Endothelial cell of umbilical vein (primary cell): ENCODE results near the gene PRMT7. TPM values are rescaled to one million over a fixed set of nuclear protein-coding genes. Genes with fewer than 3 reads are reported as not detected.

Source experiments
- BruUV-seq: library from RNA; stranded (reverse); fragments of 400-500 nt; replicated peaks from 2 replicates; lab custom pipeline; 2021; lab: Mats Ljungman, UMichigan
- CTCF ChIA-PET: fragments of 300-600, 350-600 bp; sonication (Branson Sonifier 250); formaldehyde crosslinking; loops from one replicate; lab custom pipeline; 2021; ENCODE audit warnings: antibody characterized with exemption, inconsistent platforms; lab: Charles Lee
- POLR2A ChIA-PET: fragments of 300-600, 350-600 bp; sonication (Branson Sonifier 250); formaldehyde crosslinking; loops from one replicate; lab custom pipeline; 2021; ENCODE audit warnings: antibody characterized with exemption, inconsistent platforms; lab: Charles Lee
- DNase-seq: peaks from one replicate; pipeline ENCODE4 v3.0.0-alpha.2; 2011; ENCODE audit warnings: low read depth, low spot score
- FAIRE-seq: peaks from 2 replicates; lab custom pipeline; 2011; peaks lifted over from hg19 to GRCh38; lab: Jason Lieb, UNC
- H2AFZ ChIP-seq: 2 replicates; pipeline ENCODE4 v1.6.0; 2012; ENCODE audit warnings: low read depth, low read length, control low read depth, inconsistent platforms
- H3K27ac ChIP-seq: 2 replicates; pipeline ENCODE4 v1.5.1; 2011; ENCODE audit warnings: low read depth, mild to moderate bottlenecking, control low read depth, low read length, moderate library complexity; ENCODE audit not compliant: insufficient read depth
- H3K27me3 ChIP-seq, 2 experiments: 2 replicates each; pipeline versions ENCODE4 v1.6.0 to v1.6.1; 2011; ENCODE audit warnings: low read length in 2 of 2, mixed read lengths in 1 of 2; ENCODE audit not compliant: control insufficient read depth in 2 of 2, insufficient read depth in 2 of 2
- H3K36me3 ChIP-seq, 2 experiments: 2 replicates in 1 of 2; 3 replicates in 1 of 2; pipeline ENCODE4 v1.5.1; 2011; ENCODE audit warnings: low read length in 2 of 2, mild to moderate bottlenecking in 1 of 2, moderate library complexity in 1 of 2; ENCODE audit not compliant: control insufficient read depth in 2 of 2, insufficient read depth in 2 of 2; ENCODE audit errors: extremely low read depth in 1 of 2
- H3K4me1 ChIP-seq: 3 replicates; pipeline ENCODE4 v1.5.1; 2011; ENCODE audit warnings: mild to moderate bottlenecking, low read length; ENCODE audit not compliant: control insufficient read depth, insufficient read depth; ENCODE audit errors: extremely low read depth
- H3K4me2 ChIP-seq: 2 replicates; pipeline ENCODE4 v1.6.1; 2011; ENCODE audit warnings: low read length, control low read depth, mixed read lengths; ENCODE audit not compliant: insufficient read depth
- H3K4me3 ChIP-seq, 3 experiments: fragments of 200-600 bp in 1 of 3; sonication (generic), shearing (Covaris generic) in 1 of 3; replicated peaks in 1 of 3; 2 replicates each; pipeline ENCODE4 v1.5.1; 2011 to 2016; ENCODE audit warnings: control low read depth in 3 of 3, low read length in 3 of 3, mild to moderate bottlenecking in 2 of 3, inconsistent platforms in 1 of 3, low read depth in 1 of 3, moderate library complexity in 1 of 3; ENCODE audit not compliant: insufficient read depth in 1 of 3
- H3K79me2 ChIP-seq: 2 replicates; pipeline ENCODE4 v1.6.0; 2012; ENCODE audit warnings: low read length, inconsistent platforms; ENCODE audit not compliant: control insufficient read depth, insufficient read depth
- H3K9ac ChIP-seq: replicated peaks from 2 replicates; pipeline ENCODE3; 2011; ENCODE audit warnings: low read length, control low read depth; ENCODE audit not compliant: insufficient read depth; ENCODE audit errors: extremely low read depth
- H3K9me1 ChIP-seq: replicated peaks from 3 replicates; pipeline ENCODE4 v1.6.0; 2011; ENCODE audit warnings: mild to moderate bottlenecking, low read length; ENCODE audit not compliant: control insufficient read depth, insufficient read depth; ENCODE audit errors: extremely low read depth
- H3K9me3 ChIP-seq: replicated peaks from 2 replicates; pipeline ENCODE4 v1.5.1; 2012; ENCODE audit warnings: low read length, inconsistent platforms; ENCODE audit not compliant: control insufficient read depth, insufficient read depth
- H4K20me1 ChIP-seq: replicated peaks from 2 replicates; pipeline ENCODE3; 2011; ENCODE audit warnings: mild to moderate bottlenecking, low read length; ENCODE audit not compliant: control insufficient read depth, insufficient read depth; ENCODE audit errors: extremely low read depth
- EZH2 ChIP-seq: IDR thresholded peaks from 2 replicates; pipeline ENCODE4 v1.6.1; 2012; ENCODE audit warnings: borderline replicate concordance, low read depth, mild to moderate bottlenecking, moderate library complexity, low read length, inconsistent platforms; ENCODE audit not compliant: severe bottlenecking
- GATA2 ChIP-seq: IDR thresholded peaks from 2 replicates; pipeline ENCODE4 v1.7.0; 2011; ENCODE audit warnings: low read depth, mild to moderate bottlenecking, moderate library complexity, mixed read lengths, low read length; ENCODE audit not compliant: insufficient read length, insufficient read depth
- JUN ChIP-seq: IDR thresholded peaks from 2 replicates; pipeline ENCODE4 v1.6.1; 2011; ENCODE audit warnings: borderline replicate concordance, low read depth; ENCODE audit not compliant: insufficient read length, insufficient read depth
- MYC ChIP-seq: IDR thresholded peaks from one replicate; pipeline ENCODE4 v1.6.1; 2011; ENCODE audit warnings: mild to moderate bottlenecking, low read depth, low read length
- POLR2A ChIP-seq: IDR thresholded peaks from 2 replicates; pipeline ENCODE4 v1.6.1; 2012; ENCODE audit warnings: low read depth, mild to moderate bottlenecking, control low read depth, low read length
- dilution Hi-C: fragments of 300-500 bp; cut with MboI; formaldehyde crosslinking; loops from one replicate; pipeline ENCODE4 v1.15.0; 2019; ENCODE audit warnings: low sequenced_read_pairs; ENCODE audit not compliant: extremely low pct_ligation_motif_present
- intact Hi-C: fragments of 100-400 bp; cut with micrococcal nuclease; formaldehyde crosslinking; loops from one replicate; pipeline ENCODE4 v1.10.0; 2022
- polyA plus RNA-seq, 4 experiments: library from polyadenylated mRNA; depleted of rRNA in 3 of 4; stranded (reverse) in 3 of 4; unstranded in 1 of 4; fragments of >200 nt; gene quantifications; 2 replicates each; pipeline versions ENCODE4 v1.2.1 to v1.2.3, GENCODE V29; 2011 to 2012; ENCODE audit warnings: missing spikeins in 1 of 4
- total RNA-seq: library from RNA; stranded (reverse); gene quantifications from 2 replicates; pipeline ENCODE4 v1.2.3, GENCODE V29; 2021
- TF ChIP-seq, protein P1 (sequence below): IDR thresholded peaks from 2 replicates; pipeline ENCODE4 v1.6.1; 2011; ENCODE audit not compliant: insufficient read depth, insufficient read length

Gene PRMT7
- total and polyA plus RNA-seq, 2 donors (not counting 3 experiments of a cell fraction or from before 2014, with no cell fraction given): 43.4 to 57.9 TPM

DNA sequence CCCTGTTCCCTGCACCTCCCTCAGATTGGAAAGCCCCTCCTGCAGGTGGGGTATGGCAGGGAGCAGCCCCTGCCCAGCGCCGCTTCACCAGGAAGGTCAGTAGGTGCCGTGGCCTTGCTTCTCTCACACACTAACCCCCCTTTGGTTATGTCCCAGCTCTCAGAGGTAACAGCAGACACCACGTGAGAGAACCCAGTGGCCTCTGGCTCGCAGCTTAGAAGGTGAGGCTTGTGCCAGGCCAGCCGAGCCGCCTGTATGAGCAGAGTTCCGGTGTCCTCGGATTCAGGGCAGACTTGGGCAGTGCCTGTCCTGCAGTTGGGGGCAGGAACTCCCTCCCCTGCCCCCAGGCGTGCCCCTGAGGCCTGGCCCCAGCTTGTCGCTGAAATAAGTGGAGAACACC is 47.1 kb downstream of the PRMT7 start:
- H4K20me1 ChIP-seq: no peaks in the 10 kb centered on the region

DNA sequence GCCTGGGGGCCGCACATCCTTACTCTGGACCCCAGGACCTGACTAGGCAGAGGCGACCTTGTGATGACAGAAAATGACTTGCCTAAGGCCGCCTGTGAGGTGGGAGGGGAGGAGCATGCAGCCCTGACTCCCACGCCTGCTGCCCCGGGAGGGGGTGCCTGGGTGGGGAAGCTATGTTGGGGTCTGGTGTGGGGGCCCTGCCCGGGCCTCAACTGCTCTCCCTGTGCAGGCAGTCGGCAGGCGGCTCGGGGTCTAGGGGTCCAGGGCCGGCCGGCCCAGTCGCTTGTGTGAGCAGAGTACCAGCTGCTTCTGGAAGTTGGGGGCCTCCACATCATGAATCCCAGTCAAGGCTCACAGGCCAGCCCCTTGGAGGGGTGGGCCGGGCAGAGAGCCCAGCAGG is 48.1 kb downstream of the PRMT7 start:
- peaks cover 0 to 28% of the 10 kb centered on the region in 2 experiments for H3K36me3 ChIP-seq
- H3K9me1 ChIP-seq: no peaks in the 10 kb centered on the region
- no peaks in the 10 kb centered on the region for H3K9me3 ChIP-seq
- H4K20me1 ChIP-seq: no peaks in the 10 kb centered on the region
- DNase-seq: no peak
- H3K9ac ChIP-seq: no peak overlapping the region
- CTCF ChIA-PET: no interaction called here
- dilution Hi-C loops (no loop called here), intact Hi-C loops (no loop called here)
- no peak for FAIRE-seq
- H3K79me2 ChIP-seq: no peaks in the 10 kb centered on the region
- POLR2A ChIA-PET: no interaction called here
- TF ChIP-seq GATA2: no peak
- no peak for TF ChIP-seq EZH2
- H3K4me2 ChIP-seq: no peak overlapping the region
- BruUV-seq: no TSS peak
- H3K27me3 ChIP-seq: no peaks in the 10 kb centered on the region
- no peaks in the 10 kb centered on the region for H3K4me1 ChIP-seq
- no peak overlapping the region for H3K27ac ChIP-seq
- H3K4me3 ChIP-seq: no peak overlapping the region
- no peak overlapping the region for H2AFZ ChIP-seq

More for the DNA sequence above, 47.1 kb downstream of the PRMT7 start:
- no peaks in the 10 kb centered on the region for H3K27me3 ChIP-seq
- H3K79me2 ChIP-seq: no peaks in the 10 kb centered on the region
- H3K4me3 ChIP-seq: no peak overlapping the region
- H3K9me1 ChIP-seq: no peaks in the 10 kb centered on the region
- no peaks in the 10 kb centered on the region for H3K9me3 ChIP-seq
- CTCF ChIA-PET: no interaction called here
- H3K9ac ChIP-seq: no peak overlapping the region
- BruUV-seq: no TSS peak
- no peak overlapping the region for H3K27ac ChIP-seq
- no peak for DNase-seq
- dilution Hi-C loops: no loop called here
- intact Hi-C loops: no loop called here
- no peak overlapping the region for H3K4me2 ChIP-seq
- no peak for TF ChIP-seq EZH2
- TF ChIP-seq, protein P1, sequence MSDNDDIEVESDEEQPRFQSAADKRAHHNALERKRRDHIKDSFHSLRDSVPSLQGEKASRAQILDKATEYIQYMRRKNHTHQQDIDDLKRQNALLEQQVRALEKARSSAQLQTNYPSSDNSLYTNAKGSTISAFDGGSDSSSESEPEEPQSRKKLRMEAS: no peak
- TF ChIP-seq JUN: no peak
- TF ChIP-seq MYC: no peak
- no peak for TF ChIP-seq POLR2A
- FAIRE-seq: no peak
- POLR2A ChIA-PET: no interaction called here
- peaks cover 0 to 36% of the 10 kb centered on the region in 2 experiments for H3K36me3 ChIP-seq
- H3K4me1 ChIP-seq: no peaks in the 10 kb centered on the region
- no peak overlapping the region for H2AFZ ChIP-seq
